GM18873 (cell line): ENCODE data around the gene GLB1L2.

Experiments used
- ATAC-seq: cut with Tn5 transposase; IDR thresholded peaks from one replicate; pipeline ENCODE4 v1.9.1; 2021; ENCODE audit warnings: mild to moderate bottlenecking, moderate library complexity, moderate number of reproducible peaks; ENCODE audit not compliant: unreplicated experiment, low FRiP score

The GLB1L2 gene

GRCh38 chr11:134363161-134363560 lies 31.4 kb downstream of the GLB1L2 start:
- ATAC-seq, result no peak

GRCh38 chr11:134363592-134363991 lies 31.8 kb downstream of the GLB1L2 start:
- ATAC-seq, result no peak

GRCh38 chr11:134364261-134364660 lies 32.5 kb downstream of the GLB1L2 start:
- ATAC-seq, result no peak

- ATAC-seq, result no peak
Measured at GRCh38 chr11:134365011-134365925, 33.5 kb downstream of the GLB1L2 start.

GRCh38 chr11:134366254-134366653 lies 34.5 kb downstream of the GLB1L2 start:
- ATAC-seq, result no peak

- no peak for ATAC-seq
Measured at GRCh38 chr11:134367781-134368180, 36.0 kb downstream of the GLB1L2 start.

- no peak for ATAC-seq
Measured at GRCh38 chr11:134369656-134370525, 38.1 kb downstream of the GLB1L2 start.

- no peak for ATAC-seq
Measured at GRCh38 chr11:134370526-134371435, 39.0 kb downstream of the GLB1L2 start.

GRCh38 chr11:134371436-134372185 lies 39.8 kb downstream of the GLB1L2 start:
- no peak for ATAC-seq

- no peak for ATAC-seq
Measured at GRCh38 chr11:134372536-134372935, 40.7 kb downstream of the GLB1L2 start.

- ATAC-seq, result no peak
Measured at GRCh38 chr11:134372961-134373360, 41.2 kb downstream of the GLB1L2 start.

- no peak for ATAC-seq
Measured at GRCh38 chr11:134373591-134374052, 41.8 kb downstream of the GLB1L2 start.

- no peak for ATAC-seq
Measured at GRCh38 chr11:134374171-134374570, 42.4 kb downstream of the GLB1L2 start.

GRCh38 chr11:134374891-134375550 lies 43.2 kb downstream of the GLB1L2 start:
- no peak for ATAC-seq

- ATAC-seq, result no peak
Measured at GRCh38 chr11:134376150-134376921, 44.5 kb downstream of the GLB1L2 start.

- ATAC-seq, result no peak
Measured at GRCh38 chr11:134377876-134378275, 46.1 kb downstream of the GLB1L2 start.

- ATAC-seq, result no peak
Measured at GRCh38 chr11:134379241-134379640, 47.5 kb downstream of the GLB1L2 start.

GRCh38 chr11:134380229-134380628 lies 48.4 kb downstream of the GLB1L2 start:
- no peak for ATAC-seq
